Astrocyte of the spinal cord (primary cell): ENCODE results near the gene KDM5C.

ENCODE experiments used
- DNase-seq: peaks from one replicate; pipeline ENCODE4 v3.0.0; 2011; ENCODE audit warnings: low read depth, low spot score
- H3K4me3 ChIP-seq: 2 replicates; pipeline ENCODE4 v1.5.1; 2011; ENCODE audit warnings: low read depth, mild to moderate bottlenecking, low read length, moderate library complexity
- in situ Hi-C: cut with HindIII; loops from 2 replicates; pipeline ENCODE4 v1.10.0; 2017; ENCODE audit warnings: low sequenced_read_pairs
- TF ChIP-seq, protein P1 (sequence below): IDR thresholded peaks from 2 replicates; pipeline ENCODE4 v1.5.1; 2012; ENCODE audit warnings: low read depth, mild to moderate bottlenecking, low read length, inconsistent platforms

KDM5C gene

DNA sequence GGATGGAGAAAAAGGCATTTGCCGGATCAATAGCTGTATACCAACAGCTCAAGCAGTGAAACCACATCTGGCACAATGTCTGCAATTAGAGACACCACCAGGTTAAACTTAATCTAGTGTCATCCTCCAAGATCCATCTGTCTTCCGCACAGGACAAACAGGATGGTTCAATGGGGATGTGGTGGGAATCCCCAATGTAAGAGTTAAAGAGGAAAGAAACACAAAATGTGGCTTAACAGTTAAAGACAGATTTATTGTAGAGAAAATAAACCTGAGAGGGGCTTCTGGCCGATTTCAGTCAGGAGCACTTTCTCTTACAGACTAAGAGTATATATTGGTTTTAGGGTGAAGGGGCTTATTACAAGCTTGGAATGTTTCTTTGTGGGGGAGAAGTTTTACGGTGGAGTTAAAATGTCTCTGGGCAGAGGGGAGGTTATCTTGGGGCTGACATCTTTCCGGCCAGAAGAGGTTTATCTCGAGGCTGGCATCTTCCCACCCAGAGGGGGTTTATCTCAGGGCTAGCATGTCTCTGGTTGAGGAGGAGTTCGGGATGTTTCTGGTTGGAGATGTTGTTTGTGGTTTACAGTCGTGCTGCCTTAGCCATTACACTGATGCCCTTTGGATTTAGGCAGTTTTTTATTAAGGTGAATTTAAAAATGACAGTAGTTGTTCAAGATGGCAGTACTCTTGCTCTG, 69.3 kb downstream of the KDM5C start:
- in situ Hi-C loops: no loop called here
- TF ChIP-seq, protein P1, sequence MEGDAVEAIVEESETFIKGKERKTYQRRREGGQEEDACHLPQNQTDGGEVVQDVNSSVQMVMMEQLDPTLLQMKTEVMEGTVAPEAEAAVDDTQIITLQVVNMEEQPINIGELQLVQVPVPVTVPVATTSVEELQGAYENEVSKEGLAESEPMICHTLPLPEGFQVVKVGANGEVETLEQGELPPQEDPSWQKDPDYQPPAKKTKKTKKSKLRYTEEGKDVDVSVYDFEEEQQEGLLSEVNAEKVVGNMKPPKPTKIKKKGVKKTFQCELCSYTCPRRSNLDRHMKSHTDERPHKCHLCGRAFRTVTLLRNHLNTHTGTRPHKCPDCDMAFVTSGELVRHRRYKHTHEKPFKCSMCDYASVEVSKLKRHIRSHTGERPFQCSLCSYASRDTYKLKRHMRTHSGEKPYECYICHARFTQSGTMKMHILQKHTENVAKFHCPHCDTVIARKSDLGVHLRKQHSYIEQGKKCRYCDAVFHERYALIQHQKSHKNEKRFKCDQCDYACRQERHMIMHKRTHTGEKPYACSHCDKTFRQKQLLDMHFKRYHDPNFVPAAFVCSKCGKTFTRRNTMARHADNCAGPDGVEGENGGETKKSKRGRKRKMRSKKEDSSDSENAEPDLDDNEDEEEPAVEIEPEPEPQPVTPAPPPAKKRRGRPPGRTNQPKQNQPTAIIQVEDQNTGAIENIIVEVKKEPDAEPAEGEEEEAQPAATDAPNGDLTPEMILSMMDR: no peak
- DNase-seq: no peak
- H3K4me3 ChIP-seq: no peak overlapping the region

DNA sequence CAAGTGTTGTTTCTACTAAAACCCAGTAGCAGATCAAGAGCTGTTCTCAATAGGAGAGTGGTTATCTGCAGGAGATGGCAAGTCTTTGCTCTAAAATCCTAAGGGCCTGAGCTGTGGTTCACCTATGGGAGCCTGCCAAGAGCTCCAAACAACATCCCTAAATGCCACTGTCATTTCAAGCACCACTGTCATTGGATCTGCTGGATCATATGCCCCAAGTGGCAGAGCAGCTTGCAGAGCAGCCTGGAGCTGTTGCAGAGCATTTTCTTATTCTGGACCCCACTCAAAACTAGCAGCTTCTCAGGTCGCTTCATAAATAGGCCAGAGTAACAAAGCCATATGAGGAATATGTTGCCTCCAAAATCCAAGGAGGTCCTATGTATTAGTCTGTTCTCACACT, 71.4 kb downstream of the KDM5C start:
- H3K4me3 ChIP-seq: no peak overlapping the region
- no peak for DNase-seq
- TF ChIP-seq, protein P1: no peak
- in situ Hi-C loops: no loop called here
